HG03060 (cell line): Measurements from ENCODE around the gene RPIA.
"Not testable (repeated sequence)": the region's sequence is repeated elsewhere in the genome, so short reads cannot be mapped to it uniquely, and the experiment has no call there.

Experiments
- ATAC-seq: cut with Tn5 transposase; IDR thresholded peaks from one replicate; pipeline ENCODE4 v1.9.1; 2021; ENCODE audit warnings: low read depth, moderate number of reproducible peaks; ENCODE audit not compliant: unreplicated experiment

RPIA gene

GRCh38 chr2:88691339-88692183 lies at the start of gene RPIA:
TSS of gene RPIA (plus strand) at chr2:88691673. CDS start at chr2:88691699, 26 bp downstream.
- peak; percentile 97 for ATAC-seq

DNA sequence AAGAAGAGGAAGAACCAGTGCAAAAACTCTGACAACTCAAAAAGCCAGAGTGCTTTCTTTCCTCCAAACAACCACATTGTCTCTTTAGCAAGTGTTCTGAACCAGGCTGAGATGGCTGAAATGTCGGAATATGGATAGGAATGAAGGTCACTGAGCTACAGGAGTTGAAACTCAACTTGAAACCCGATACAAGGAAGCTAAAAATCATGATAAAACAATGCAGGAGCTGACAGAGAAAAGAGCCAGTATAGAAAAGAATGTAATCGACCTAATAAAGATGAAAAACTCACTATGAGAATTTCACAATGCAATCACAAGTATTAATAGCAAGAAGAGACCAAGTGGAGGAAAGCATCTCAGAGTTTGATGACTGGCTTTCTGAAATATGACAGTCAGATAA lies 49.2 kb upstream of the RPIA start:
- no peak for ATAC-seq

DNA sequence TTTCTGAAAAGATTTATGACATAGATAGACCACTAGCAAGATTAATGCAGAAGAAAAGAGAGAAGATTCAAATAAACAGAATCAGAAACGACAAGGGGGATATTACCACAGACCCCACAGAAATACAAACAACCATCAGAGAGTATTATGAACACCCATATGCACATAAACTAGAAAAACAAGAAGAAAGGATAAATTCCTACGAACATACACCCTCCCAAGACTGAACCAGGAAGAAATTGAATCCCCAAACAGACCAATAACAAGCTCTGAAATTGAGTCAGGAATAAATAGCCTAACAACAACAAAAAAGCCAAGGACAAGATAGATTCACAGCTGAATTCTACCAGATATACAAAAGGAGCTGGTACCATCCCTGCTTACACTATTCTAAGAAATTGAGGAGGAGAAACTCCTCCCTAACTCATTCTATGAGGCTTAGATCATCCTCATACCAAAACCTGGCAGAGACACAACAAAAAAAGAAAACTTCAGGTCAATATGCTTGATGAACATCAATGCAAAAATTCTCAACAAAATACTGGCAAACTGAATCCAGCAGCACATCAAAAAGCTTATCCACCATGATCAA lies 46.1 kb upstream of the RPIA start:
- ATAC-seq, result not testable (repeated sequence)

GRCh38 chr2:88651646-88652045 lies 39.8 kb upstream of the RPIA start:
- ATAC-seq, result no peak

GRCh38 chr2:88654714-88655113 lies 36.8 kb upstream of the RPIA start:
- ATAC-seq, result no peak

DNA sequence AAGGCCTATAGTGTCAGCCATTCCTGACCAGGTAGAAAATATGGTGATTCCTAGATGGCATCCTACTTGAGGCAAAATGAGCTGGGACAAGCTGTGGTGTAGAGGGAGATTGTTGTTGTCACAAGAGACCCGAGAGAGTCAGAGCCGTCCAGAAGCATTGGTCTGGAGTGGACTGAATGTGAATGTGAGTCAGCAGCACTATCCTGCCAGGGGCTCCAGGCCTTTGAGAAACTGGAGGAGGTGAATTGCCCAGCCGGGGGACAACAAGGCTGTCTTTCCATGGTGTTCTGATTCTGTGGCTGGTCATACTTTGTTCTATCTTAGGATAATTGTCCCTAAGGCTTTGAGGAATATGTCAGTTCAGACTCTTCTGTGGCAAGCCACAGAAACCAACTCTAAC lies 34.8 kb upstream of the RPIA start:
- ATAC-seq, result no peak

- ATAC-seq, result no peak
These were observed 34.3 kb upstream of the RPIA start for GRCh38 chr2:88657131-88657530.

DNA sequence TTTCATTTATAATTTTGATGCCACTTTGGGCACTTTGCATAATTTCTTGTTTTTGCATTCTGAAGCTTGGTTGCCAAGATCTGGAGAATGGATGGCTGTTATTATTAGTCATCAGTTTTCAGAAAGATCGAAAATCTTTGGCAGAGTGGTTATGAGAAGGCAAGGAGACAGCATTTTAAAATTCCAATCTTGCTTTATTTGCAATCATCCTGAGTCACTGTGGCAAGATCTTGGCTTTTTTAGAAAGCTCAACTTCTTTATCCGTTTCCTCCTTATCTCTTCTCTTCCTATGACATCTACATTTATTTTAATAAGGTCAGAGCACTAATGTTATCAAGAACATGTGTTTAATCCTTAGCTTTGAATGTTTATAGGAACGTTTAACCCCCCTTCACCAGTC lies 33.1 kb upstream of the RPIA start:
- no peak for ATAC-seq

DNA sequence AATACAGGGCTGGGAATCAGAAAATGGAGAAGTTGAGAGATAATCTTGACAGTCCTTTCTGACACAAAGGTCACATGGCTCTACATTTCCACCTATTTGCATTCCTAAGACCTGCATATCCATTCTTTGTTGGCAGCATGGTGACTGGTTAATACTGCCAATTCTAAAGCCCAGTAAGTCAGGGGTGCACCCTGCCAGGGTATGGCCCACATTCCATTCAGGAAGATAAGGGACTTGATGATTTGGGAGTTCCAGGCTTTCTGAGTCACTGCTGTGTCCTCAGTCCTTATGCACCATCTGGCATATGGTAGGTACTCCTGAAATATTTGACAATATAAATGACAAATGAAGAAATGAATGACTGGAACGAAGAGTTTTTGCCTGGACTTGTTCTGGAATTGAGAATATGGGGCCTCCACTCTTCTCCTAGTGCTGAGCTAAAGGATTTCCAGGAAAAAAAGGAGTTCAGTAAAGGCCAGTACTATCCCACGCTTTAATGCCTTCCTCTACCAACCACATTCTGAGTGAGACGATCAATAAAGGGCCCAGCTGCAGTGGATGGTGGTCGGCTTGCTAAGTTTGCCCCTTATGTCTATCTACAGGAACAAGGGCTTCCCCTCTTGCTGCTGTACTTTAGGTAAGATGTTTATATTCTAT lies 32.5 kb upstream of the RPIA start:
- ATAC-seq, result no peak

DNA sequence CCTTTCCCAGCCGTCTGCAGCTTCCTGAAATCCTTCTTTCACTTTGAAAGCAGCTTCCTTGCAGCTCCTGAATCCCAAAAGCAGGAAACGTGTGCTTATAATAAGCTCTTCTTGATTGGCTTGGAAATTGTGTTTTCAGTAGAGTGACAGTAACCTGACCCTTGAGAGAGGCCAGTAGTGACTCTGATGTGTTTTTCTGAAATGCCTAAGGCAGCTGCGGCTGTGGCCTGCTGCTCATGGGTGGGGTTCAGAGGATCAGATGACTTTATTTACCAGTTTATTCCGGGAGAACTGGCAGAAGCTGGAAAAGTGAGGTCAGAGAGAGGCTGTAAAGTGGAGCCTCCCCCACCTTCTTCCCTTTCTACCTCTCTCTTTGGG lies 31.9 kb upstream of the RPIA start:
- no peak for ATAC-seq

- ATAC-seq, result no peak
These were observed 30.9 kb upstream of the RPIA start for GRCh38 chr2:88660622-88661021.

DNA sequence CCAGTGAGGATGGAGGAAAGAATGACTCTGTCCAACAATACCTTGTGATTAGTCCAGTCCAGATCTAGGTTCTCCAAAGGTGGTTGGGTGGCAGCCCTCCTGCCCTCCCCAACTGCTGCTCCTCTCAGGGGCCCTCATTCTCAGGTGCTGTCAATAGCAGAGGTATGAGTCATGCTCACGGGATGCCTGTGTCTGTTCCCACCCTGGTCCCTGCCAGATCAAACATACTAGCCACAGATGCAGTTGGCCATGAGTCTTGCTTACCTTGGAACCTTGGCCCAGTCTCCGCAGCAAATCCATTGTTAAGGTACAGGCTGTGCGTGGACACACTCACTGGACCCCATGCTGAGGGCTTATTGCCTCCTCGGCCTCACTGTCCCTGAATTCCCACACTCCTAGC lies 24.9 kb upstream of the RPIA start:
- ATAC-seq, result no peak

DNA sequence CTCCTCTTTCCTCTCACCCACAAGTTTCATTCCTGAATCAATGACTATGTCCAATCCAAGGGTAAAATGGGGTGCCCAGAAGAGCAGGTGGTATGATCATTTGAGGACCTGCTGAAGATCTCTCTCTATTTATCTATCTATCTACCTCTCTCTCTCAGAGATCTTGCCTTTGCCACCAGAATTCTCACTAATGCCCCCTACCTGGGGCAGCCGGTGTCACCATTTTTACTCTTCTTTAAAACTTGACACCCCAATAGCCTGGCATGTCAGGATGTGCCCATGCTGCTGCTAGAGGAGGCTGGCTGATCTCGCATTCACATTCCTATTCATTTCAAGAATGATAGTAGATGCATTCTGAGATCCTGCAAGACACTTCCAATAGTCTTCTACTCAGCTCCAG lies 24.3 kb upstream of the RPIA start:
- no peak for ATAC-seq

DNA sequence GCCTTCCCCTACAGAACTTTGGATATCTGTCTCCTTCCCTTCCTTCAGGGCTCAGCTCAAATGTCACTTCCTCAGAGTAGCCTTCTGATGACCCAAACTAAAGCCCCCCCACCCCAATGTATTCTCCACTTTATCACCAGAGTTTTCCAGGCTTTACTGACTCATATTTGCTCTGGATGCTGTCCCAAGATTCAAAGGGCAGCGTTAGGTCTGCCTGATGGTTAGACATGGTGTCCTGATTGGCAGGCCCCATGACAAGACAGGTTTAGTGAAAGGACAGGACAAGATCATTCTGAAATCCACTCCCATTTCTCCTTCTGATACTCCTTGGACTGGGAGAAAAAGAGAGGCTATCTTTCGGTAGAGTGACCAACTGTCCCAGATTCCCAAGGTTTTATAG lies 22.6 kb upstream of the RPIA start:
- ATAC-seq, result no peak

- ATAC-seq, result peak; percentile 59
These were observed 21.8 kb upstream of the RPIA start for GRCh38 chr2:88669482-88670214.

DNA sequence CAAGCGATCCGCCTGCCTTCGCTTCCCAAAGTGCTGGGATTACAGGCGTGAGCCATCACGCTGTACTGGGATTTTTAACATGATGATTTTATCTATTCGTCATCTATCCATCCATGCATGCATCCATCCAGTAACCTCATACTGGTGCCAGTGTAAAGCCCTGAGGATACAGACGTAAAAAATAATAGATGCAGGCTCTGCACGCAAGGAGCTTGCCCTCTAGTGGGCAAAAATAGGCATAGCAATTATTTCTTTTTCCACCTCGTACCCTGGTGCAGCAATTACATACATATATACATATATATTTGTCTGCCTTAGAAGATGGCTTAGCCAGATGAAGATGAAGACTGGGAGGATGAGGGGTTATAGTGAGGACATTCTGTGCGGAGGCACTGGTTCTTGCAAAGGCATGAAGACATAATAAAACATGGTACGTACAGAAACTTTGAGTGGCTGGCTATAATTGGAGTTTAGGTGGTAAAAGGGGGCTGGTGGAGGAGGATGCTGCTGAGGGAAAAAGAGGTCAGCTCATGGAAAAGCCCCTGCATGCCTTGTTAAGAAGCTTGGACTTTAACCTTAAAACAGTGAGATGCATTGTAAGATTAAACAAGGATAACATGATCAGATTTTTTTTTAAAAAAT lies 19.6 kb upstream of the RPIA start:
- ATAC-seq, result no peak

DNA sequence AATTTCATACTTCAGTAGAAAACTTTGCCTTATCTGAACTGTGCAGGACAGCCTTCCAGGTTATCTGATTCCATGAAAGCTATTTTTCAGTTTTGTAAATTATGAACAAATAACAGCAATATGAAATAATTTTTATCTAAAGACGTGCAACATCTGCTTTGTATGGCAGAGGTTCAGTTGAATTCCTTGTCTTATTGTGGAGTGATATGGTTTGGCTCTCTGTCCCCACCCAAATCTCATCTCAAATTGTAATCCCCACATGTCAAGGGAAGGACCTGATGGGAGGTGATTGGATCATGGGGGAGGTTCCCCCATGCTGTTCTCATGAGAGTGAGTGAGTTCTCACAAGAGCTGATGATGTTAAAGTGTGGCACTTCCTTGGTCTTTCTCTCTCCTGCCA lies 18.1 kb upstream of the RPIA start:
- no peak for ATAC-seq

DNA sequence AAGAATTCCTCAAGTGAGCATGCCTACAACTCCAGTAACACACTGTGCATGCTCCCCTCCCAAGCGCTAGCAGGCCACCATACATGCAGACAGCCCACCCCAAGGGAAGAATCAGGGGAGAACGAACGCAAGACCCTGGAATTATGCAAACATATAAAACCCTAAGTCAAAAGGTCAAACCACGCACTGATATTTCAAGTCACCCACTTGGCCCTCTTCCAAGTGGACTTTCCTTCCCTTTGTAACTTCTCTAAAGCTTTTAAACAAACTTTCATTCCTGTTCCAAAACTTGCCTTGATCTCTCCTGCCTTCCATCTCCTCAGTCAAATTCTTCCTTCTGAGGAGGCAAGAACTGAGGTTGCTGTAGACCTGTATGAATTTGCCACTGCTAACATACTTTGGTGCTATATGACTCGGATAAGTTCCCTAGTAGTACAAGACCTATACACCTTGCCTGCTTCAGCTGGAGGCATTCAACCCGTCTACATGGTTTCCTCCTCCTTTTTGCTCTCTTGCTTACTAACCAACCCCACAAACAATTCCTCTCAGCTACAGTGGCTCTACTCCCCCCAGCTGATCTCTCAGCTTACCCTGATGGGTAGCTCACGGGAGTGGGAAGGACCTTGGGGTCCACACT lies 11.1 kb upstream of the RPIA start:
- ATAC-seq, result no peak

GRCh38 chr2:88680916-88681315 lies 10.6 kb upstream of the RPIA start:
- ATAC-seq, result no peak
